Calu3 (cell line): ENCODE data around the gene POLN. TPM values are rescaled to one million over a fixed set of nuclear protein-coding genes. Genes with fewer than 3 reads are reported as not detected.
"Not testable (repeated sequence)": the region's sequence is repeated elsewhere in the genome, so short reads cannot be mapped to it uniquely, and the experiment has no call there.

ENCODE experiments used
- BruUV-seq: library from RNA; stranded (reverse); fragments of 400-500 nt; replicated peaks from 2 replicates; lab custom pipeline; 2021; lab: Mats Ljungman, UMichigan
- CTCF ChIA-PET: fragments of 300-600 bp; sonication (Branson Sonifier 250); formaldehyde crosslinking; loops from one replicate; lab custom pipeline; 2022; ENCODE audit warnings: antibody characterized with exemption; lab: Charles Lee
- DNase-seq: peaks from one replicate; pipeline ENCODE4 v3.0.0; 2022
- H3K27ac Mint-ChIP-seq: one replicate; pipeline ENCODE4 v1.8.0; 2022; ENCODE audit warnings: mixed read lengths; ENCODE audit not compliant: unreplicated experiment
- H3K27me3 Mint-ChIP-seq: one replicate; pipeline ENCODE4 v1.8.0; 2022; ENCODE audit warnings: mixed read lengths; ENCODE audit not compliant: unreplicated experiment
- H3K36me3 Mint-ChIP-seq: one replicate; pipeline ENCODE4 v1.8.0; 2022; ENCODE audit warnings: mild to moderate bottlenecking, moderate library complexity, mixed read lengths; ENCODE audit not compliant: insufficient read depth, unreplicated experiment
- H3K4me1 Mint-ChIP-seq: one replicate; pipeline ENCODE4 v1.8.0; 2022; ENCODE audit warnings: mild to moderate bottlenecking, low read depth, mixed read lengths; ENCODE audit not compliant: unreplicated experiment
- H3K4me3 Mint-ChIP-seq: one replicate; pipeline ENCODE4 v1.8.0; 2022; ENCODE audit warnings: mild to moderate bottlenecking, low read depth, moderate library complexity, mixed read lengths; ENCODE audit not compliant: unreplicated experiment
- H3K9me3 Mint-ChIP-seq: one replicate; pipeline ENCODE4 v1.8.0; 2022; ENCODE audit warnings: low read depth, mixed read lengths; ENCODE audit not compliant: unreplicated experiment
- CTCF ChIP-seq: fragments of 200-600 bp; IDR thresholded peaks from one replicate; pipeline ENCODE4 v1.8.0; 2022; ENCODE audit warnings: antibody characterized with exemption; ENCODE audit not compliant: unreplicated experiment
- intact Hi-C: fragments of 100-400 bp; cut with micrococcal nuclease; formaldehyde crosslinking; loops from one replicate; pipeline ENCODE4 v1.10.0; 2022; ENCODE audit not compliant: unreplicated experiment
- total RNA-seq: library from RNA; stranded (reverse); gene quantifications from 2 replicates; pipeline ENCODE4 v1.2.3, GENCODE V29; 2022

Gene POLN
- total RNA-seq, 1 experiment from 2014 or later = 4.1 TPM

GRCh38 chr4:2041239-2042130 is 200.4 kb downstream of the POLN start:
- Mint-ChIP-seq H3K9me3 (no peaks in the 10 kb centered on the region), H3K4me1 (peaks cover 4% of the 10 kb centered on the region), H3K27ac (no peak overlapping the region), H3K27me3 (peaks cover 7% of the 10 kb centered on the region), H3K36me3 (peaks cover 24% of the 10 kb centered on the region), H3K4me3 (peak overlapping the region; percentile 82)
- CTCF ChIA-PET = no interaction called here
- TF ChIP-seq CTCF = no peak
- peak; percentile 80 for DNase-seq
- intact Hi-C loops = no loop called here
- no TSS peak for BruUV-seq

- no peak for DNase-seq
- intact Hi-C loops = no loop called here
- CTCF ChIA-PET = no interaction called here
- Mint-ChIP-seq H3K4me3 (peak overlapping the region; percentile 82), H3K9me3 (no peaks in the 10 kb centered on the region), H3K27ac (no peak overlapping the region), H3K36me3 (peaks cover 24% of the 10 kb centered on the region), H3K27me3 (peaks cover 13% of the 10 kb centered on the region), H3K4me1 (peaks cover 9% of the 10 kb centered on the region)
- TF ChIP-seq CTCF = no peak
- no TSS peak for BruUV-seq
Measured at GRCh38 chr4:2040391-2041238, 201.3 kb downstream of the POLN start.

GRCh38 chr4:2036866-2037265 is 205.1 kb downstream of the POLN start:
- Mint-ChIP-seq H3K9me3 (no peaks in the 10 kb centered on the region), H3K27me3 (peaks cover 26% of the 10 kb centered on the region), H3K36me3 (peaks cover 19% of the 10 kb centered on the region), H3K4me3 (no peak overlapping the region), H3K4me1 (peaks cover 18% of the 10 kb centered on the region), H3K27ac (no peak overlapping the region)
- TF ChIP-seq CTCF = no peak
- intact Hi-C loops = no loop called here
- no peak for DNase-seq
- no TSS peak for BruUV-seq
- CTCF ChIA-PET = no interaction called here

GRCh38 chr4:2036327-2036726 is 205.6 kb downstream of the POLN start:
- no TSS peak for BruUV-seq
- Mint-ChIP-seq H3K9me3 (no peaks in the 10 kb centered on the region), H3K27me3 (peaks cover 26% of the 10 kb centered on the region), H3K4me1 (peaks cover 18% of the 10 kb centered on the region), H3K27ac (no peak overlapping the region), H3K4me3 (no peak overlapping the region), H3K36me3 (peaks cover 14% of the 10 kb centered on the region)
- intact Hi-C loops = no loop called here
- CTCF ChIA-PET = no interaction called here
- no peak for TF ChIP-seq CTCF
- no peak for DNase-seq

- H3K9me3 Mint-ChIP-seq, intact Hi-C loops, H3K27ac Mint-ChIP-seq, DNase-seq, BruUV-seq, H3K36me3 Mint-ChIP-seq, H3K4me3 Mint-ChIP-seq, CTCF ChIA-PET: not testable (repeated sequence)
- Mint-ChIP-seq H3K27me3 (peaks cover 53% of the 10 kb centered on the region), H3K4me1 (peaks cover 11% of the 10 kb centered on the region)
Measured at GRCh38 chr4:2031161-2031560, 210.8 kb downstream of the POLN start.

GRCh38 chr4:2027120-2027519 is 214.8 kb downstream of the POLN start:
- H3K27ac Mint-ChIP-seq, H3K36me3 Mint-ChIP-seq, H3K4me1 Mint-ChIP-seq, H3K9me3 Mint-ChIP-seq, DNase-seq, BruUV-seq, H3K4me3 Mint-ChIP-seq, CTCF ChIA-PET, intact Hi-C loops: not testable (repeated sequence)
- peaks cover 40% of the 10 kb centered on the region for H3K27me3 Mint-ChIP-seq
